Karpas-422 (cell line): ENCODE results near the gene ROR1. TPM values are rescaled to one million over a fixed set of nuclear protein-coding genes. Genes with fewer than 3 reads are reported as not detected.

ENCODE experiments used
- DNase-seq: peaks from one replicate; pipeline ENCODE4 v3.0.0-alpha.2; 2015
- H2AFZ ChIP-seq: fragments of 200-600 bp; sonication (generic); 2 replicates; pipeline ENCODE4 v1.6.1; 2014; ENCODE audit warnings: antibody characterized with exemption, low read length, mixed read lengths
- H3K27ac ChIP-seq: fragments of 200-600 bp; sonication (generic); 2 replicates; pipeline ENCODE4 v1.5.1; 2014; ENCODE audit warnings: mild to moderate bottlenecking, low read length, moderate library complexity
- H3K27me3 ChIP-seq: fragments of 200-600 bp; sonication (generic); 2 replicates; pipeline ENCODE4 v1.6.1; 2014; ENCODE audit warnings: low read length, mixed read lengths
- H3K36me3 ChIP-seq: fragments of 200-600 bp; sonication (generic); 2 replicates; pipeline ENCODE4 v1.6.1; 2014; ENCODE audit warnings: low read length, mixed read lengths; ENCODE audit not compliant: insufficient read depth
- H3K4me1 ChIP-seq: fragments of 200-600 bp; sonication (generic); 2 replicates; pipeline ENCODE4 v1.6.1; 2014; ENCODE audit warnings: mild to moderate bottlenecking, low read length, mixed read lengths
- H3K4me2 ChIP-seq: fragments of 200-600 bp; sonication (generic); 2 replicates; pipeline ENCODE4 v1.6.1; 2014; ENCODE audit warnings: low read length, low read depth, mild to moderate bottlenecking; ENCODE audit not compliant: poor library complexity, severe bottlenecking
- H3K4me3 ChIP-seq: fragments of 200-600 bp; sonication (generic); 2 replicates; pipeline ENCODE4 v1.5.1; 2014; ENCODE audit warnings: mild to moderate bottlenecking, antibody characterized with exemption, low read length, mixed read lengths
- H3K79me2 ChIP-seq: fragments of 200-600 bp; sonication (generic); 2 replicates; pipeline ENCODE4 v1.6.1; 2014; ENCODE audit warnings: mild to moderate bottlenecking, low read length, mixed read lengths
- H3K9ac ChIP-seq: fragments of 200-600 bp; sonication (generic); 2 replicates; pipeline ENCODE4 v1.6.0; 2014; ENCODE audit warnings: low read length
- H3K9me2 ChIP-seq: fragments of 200-600 bp; sonication (generic), shearing (Covaris generic); replicated peaks from 2 replicates; pipeline ENCODE4 v1.6.0; 2014; ENCODE audit warnings: mild to moderate bottlenecking, low read length, moderate library complexity; ENCODE audit not compliant: insufficient read depth
- H3K9me3 ChIP-seq: fragments of 300-700, 200-600 bp; sonication (generic); 2 replicates; pipeline ENCODE4 v1.6.1; 2014; ENCODE audit warnings: low read length, mixed read lengths
- H4K20me1 ChIP-seq: fragments of 200-600 bp; sonication (generic); 2 replicates; pipeline ENCODE4 v1.6.1; 2014; ENCODE audit warnings: mild to moderate bottlenecking, antibody characterized with exemption, low read length, low read depth; ENCODE audit not compliant: insufficient read depth
- total RNA-seq: library from RNA; depleted of rRNA; stranded (reverse); fragments of >200 nt; shearing (Covaris generic); gene quantifications from 2 replicates; pipeline ENCODE4 v1.2.3, GENCODE V29; 2014; ENCODE audit warnings: low replicate concordance

The ROR1 gene
- total RNA-seq, 1 experiment from 2014 or later, result not detected

DNA sequence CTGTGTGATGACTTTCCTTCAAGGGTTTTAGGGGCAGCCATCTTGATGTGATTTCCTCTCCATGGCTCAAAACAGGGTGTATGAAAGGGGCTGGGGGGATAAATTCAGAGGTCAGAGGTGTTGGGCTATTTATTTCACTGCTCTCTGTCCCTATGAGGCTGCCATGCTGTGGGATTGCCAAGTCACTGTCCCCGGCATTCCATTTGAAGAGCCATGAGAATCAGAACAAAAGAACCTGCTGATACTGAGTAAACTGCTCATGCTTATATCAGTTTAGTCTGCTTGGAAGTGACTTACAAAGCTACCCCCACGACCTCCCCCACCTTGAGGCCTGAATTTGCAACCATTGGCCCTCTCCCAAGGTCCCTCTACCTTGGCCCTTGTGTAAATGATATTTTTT is 357.3 kb downstream of the ROR1 start:
- H3K4me1 ChIP-seq, result no peaks in the 10 kb centered on the region
- no peak overlapping the region for H3K4me3 ChIP-seq
- H3K9me3 ChIP-seq, result no peaks in the 10 kb centered on the region
- H2AFZ ChIP-seq, result no peak overlapping the region
- H4K20me1 ChIP-seq, result no peaks in the 10 kb centered on the region
- no peaks in the 10 kb centered on the region for H3K79me2 ChIP-seq
- H3K9ac ChIP-seq, result no peak overlapping the region
- no peaks in the 10 kb centered on the region for H3K36me3 ChIP-seq
- no peaks in the 10 kb centered on the region for H3K27me3 ChIP-seq
- H3K4me2 ChIP-seq, result no peak overlapping the region
- H3K27ac ChIP-seq, result no peak overlapping the region
- no peak for DNase-seq
- H3K9me2 ChIP-seq, result no peaks in the 10 kb centered on the region

DNA sequence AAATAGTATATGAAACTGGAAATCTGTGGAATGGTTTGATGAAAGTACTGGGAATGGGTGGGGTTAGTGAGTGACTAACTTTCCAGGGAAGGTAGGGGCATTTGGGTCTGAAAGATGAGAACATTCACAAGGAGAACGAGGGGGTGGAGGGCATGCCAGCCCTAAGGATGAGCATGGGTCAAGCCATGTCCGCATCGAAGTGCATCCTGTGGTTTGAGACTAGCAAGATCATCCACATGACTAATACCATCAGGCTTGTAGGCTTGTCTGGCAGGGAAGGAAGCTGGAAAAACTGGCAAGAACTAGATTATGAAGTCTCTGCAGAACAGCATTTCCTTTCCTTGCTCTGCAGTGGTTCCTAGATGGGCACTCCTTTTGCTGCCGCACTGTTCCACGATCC is 359.2 kb downstream of the ROR1 start:
- no peak overlapping the region for H3K27ac ChIP-seq
- H3K36me3 ChIP-seq, result no peaks in the 10 kb centered on the region
- H3K9me3 ChIP-seq, result no peaks in the 10 kb centered on the region
- DNase-seq, result no peak
- H3K9me2 ChIP-seq, result no peaks in the 10 kb centered on the region
- no peak overlapping the region for H3K4me2 ChIP-seq
- H3K27me3 ChIP-seq, result no peaks in the 10 kb centered on the region
- H3K4me3 ChIP-seq, result no peak overlapping the region
- no peaks in the 10 kb centered on the region for H3K4me1 ChIP-seq
- no peak overlapping the region for H3K9ac ChIP-seq
- H4K20me1 ChIP-seq, result no peaks in the 10 kb centered on the region
- H2AFZ ChIP-seq, result no peak overlapping the region
- H3K79me2 ChIP-seq, result no peaks in the 10 kb centered on the region

DNA sequence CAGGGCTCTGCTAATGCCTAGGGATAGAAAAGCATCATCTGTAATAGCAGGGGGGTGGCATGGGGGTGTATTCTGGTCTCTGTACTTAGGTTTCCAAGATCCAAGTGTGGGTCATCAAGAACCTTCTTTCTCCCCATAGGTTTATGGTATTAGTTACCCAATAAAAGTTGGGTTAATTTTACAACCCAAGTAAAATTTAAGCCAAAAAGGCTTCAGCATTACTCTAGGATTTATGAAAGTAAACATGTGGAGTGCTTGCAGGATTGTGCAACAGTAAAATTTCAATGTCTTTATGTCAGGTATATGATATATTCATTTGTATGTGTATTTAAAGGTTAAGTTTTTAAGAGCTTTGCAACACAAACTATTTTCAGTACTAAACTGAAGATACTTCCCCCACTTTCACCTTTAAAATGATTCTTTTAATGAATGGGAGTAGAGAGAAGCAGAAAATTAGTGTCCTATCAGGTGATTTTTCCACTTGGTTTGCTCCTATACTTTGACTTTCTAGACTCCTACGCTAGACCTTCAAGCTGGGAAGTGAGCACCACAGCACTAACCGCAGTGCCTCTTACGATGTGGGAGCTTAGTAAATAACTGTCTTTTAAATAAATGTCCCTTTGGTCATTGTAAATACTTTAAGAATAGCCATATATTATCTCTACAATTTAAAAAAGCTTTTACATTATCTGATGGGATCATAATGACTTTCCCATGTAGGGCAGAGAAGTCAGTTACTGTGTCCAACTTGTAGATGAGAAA is 361.8 kb downstream of the ROR1 start:
- H3K9me2 ChIP-seq, result no peaks in the 10 kb centered on the region
- no peaks in the 10 kb centered on the region for H3K27me3 ChIP-seq
- no peak overlapping the region for H3K27ac ChIP-seq
- no peaks in the 10 kb centered on the region for H3K4me1 ChIP-seq
- H4K20me1 ChIP-seq, result no peaks in the 10 kb centered on the region
- H2AFZ ChIP-seq, result no peak overlapping the region
- no peaks in the 10 kb centered on the region for H3K79me2 ChIP-seq
- no peak overlapping the region for H3K4me3 ChIP-seq
- H3K4me2 ChIP-seq, result no peak overlapping the region
- no peaks in the 10 kb centered on the region for H3K36me3 ChIP-seq
- H3K9ac ChIP-seq, result no peak overlapping the region
- no peaks in the 10 kb centered on the region for H3K9me3 ChIP-seq
- DNase-seq, result no peak

DNA sequence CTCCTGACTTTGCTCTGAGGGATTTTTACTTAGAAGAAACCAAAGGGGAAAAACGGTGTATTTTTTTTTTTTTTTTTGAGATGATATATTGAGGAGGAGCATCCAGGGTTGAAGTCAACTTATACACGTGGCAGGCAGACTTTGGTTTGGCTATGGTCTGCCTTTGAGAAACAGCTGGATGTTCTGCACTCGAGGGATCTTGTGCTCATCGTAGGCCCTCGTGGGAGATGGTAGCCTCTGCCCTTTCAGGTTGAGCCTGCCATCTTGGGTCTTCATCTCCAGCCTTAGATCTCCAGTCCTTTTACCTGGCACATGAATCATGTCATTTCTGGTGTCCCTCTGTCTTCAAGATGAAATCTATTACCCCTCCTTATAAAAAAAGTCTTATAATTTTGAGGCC is 362.5 kb downstream of the ROR1 start:
- Histone ChIP-seq H3K9me3 (no peaks in the 10 kb centered on the region), H3K4me2 (no peak overlapping the region)

DNA sequence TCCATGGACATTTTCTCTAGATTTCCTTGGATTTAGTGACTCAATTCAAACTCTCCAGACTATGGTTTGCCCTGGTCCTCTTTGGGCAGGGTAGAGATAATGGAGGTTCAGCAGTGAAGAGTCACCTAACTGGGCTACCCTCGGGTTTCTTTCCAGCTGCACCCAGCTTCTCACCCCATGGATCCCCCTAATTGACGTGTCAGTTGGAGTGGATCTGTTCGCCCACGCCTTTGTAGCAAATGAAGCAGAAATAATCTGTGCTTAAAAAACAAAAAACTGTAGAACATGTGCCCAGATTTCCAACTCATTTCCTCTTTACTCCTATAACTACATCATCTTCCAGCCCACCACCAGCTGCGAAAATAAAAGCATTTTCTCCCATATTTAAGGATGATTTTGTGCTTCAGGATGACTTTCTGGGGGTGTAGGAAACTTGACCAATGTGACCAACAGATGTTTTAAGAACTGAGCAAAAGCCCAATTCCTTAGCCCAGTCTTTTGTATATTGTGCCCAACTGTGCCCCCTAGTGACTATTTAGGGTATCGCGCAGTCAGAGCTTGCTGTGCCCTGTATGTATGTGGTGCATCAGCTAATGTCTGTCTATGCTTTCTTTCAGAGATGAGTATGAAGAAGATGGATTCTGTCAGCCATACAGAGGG is 363.1 kb downstream of the ROR1 start:
- H3K27ac ChIP-seq, result no peak overlapping the region
- no peaks in the 10 kb centered on the region for H4K20me1 ChIP-seq
- H2AFZ ChIP-seq, result no peak overlapping the region
- no peaks in the 10 kb centered on the region for H3K79me2 ChIP-seq
- H3K9me3 ChIP-seq, result no peaks in the 10 kb centered on the region
- no peaks in the 10 kb centered on the region for H3K36me3 ChIP-seq
- H3K4me1 ChIP-seq, result no peaks in the 10 kb centered on the region
- no peak overlapping the region for H3K9ac ChIP-seq
- no peak overlapping the region for H3K4me2 ChIP-seq
- no peaks in the 10 kb centered on the region for H3K27me3 ChIP-seq
- no peaks in the 10 kb centered on the region for H3K9me2 ChIP-seq
- peak; percentile 87 for DNase-seq
- H3K4me3 ChIP-seq, result no peak overlapping the region

More for the DNA sequence above, 362.5 kb downstream of the ROR1 start:
- no peaks in the 10 kb centered on the region for H3K79me2 ChIP-seq
- H2AFZ ChIP-seq, result no peak overlapping the region
- no peaks in the 10 kb centered on the region for H4K20me1 ChIP-seq
- DNase-seq, result no peak
- no peak overlapping the region for H3K9ac ChIP-seq
- no peaks in the 10 kb centered on the region for H3K4me1 ChIP-seq
- H3K9me2 ChIP-seq, result no peaks in the 10 kb centered on the region
- H3K36me3 ChIP-seq, result no peaks in the 10 kb centered on the region
- H3K4me3 ChIP-seq, result no peak overlapping the region
- H3K27ac ChIP-seq, result no peak overlapping the region
- H3K27me3 ChIP-seq, result no peaks in the 10 kb centered on the region

DNA sequence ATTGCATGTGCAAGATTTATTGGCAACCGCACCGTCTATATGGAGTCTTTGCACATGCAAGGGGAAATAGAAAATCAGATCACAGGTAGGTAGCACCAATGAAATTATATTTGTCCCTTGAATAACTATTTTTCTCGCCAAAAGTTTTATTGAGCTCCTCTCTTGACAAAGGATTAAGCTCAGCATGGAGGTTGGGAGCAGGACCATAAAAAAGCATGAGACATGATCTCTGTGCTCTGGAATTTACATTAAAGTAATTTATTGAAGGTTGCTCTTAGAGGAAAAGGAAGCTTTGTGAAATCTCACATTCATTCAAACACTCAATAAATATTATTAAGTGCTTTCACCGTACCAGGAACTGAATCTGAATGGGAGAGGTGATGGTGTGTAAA is 363.6 kb downstream of the ROR1 start:
- H3K9me2 ChIP-seq, result no peaks in the 10 kb centered on the region
- H4K20me1 ChIP-seq, result no peaks in the 10 kb centered on the region
- H3K27me3 ChIP-seq, result no peaks in the 10 kb centered on the region
- no peaks in the 10 kb centered on the region for H3K79me2 ChIP-seq
- H3K4me2 ChIP-seq, result no peak overlapping the region
- no peak overlapping the region for H2AFZ ChIP-seq
- DNase-seq, result no peak
- no peaks in the 10 kb centered on the region for H3K9me3 ChIP-seq
- no peaks in the 10 kb centered on the region for H3K36me3 ChIP-seq
- H3K27ac ChIP-seq, result no peak overlapping the region
- H3K4me1 ChIP-seq, result no peaks in the 10 kb centered on the region
- H3K4me3 ChIP-seq, result no peak overlapping the region
- H3K9ac ChIP-seq, result no peak overlapping the region

DNA sequence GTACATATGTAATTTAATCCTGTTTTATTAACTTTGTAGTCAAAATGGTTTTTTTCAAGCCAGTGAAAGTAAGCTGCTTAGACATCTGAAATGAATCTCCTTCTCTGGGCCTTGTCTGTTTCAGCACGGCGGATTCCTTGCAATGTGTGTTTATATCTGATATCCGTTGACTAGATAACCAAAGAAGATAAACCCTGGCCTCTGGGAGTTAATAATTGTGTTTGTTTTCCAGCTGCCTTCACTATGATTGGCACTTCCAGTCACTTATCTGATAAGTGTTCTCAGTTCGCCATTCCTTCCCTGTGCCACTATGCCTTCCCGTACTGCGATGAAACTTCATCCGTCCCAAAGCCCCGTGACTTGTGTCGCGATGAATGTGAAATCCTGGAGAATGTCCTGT is 366.1 kb downstream of the ROR1 start:
- Histone ChIP-seq H3K9me3 (no peaks in the 10 kb centered on the region), H3K27ac (no peak overlapping the region), H2AFZ (no peak overlapping the region), H3K4me3 (no peak overlapping the region), H3K4me1 (no peaks in the 10 kb centered on the region), H3K9ac (no peak overlapping the region), H3K4me2 (no peak overlapping the region), H4K20me1 (no peaks in the 10 kb centered on the region), H3K79me2 (no peaks in the 10 kb centered on the region), H3K9me2 (no peaks in the 10 kb centered on the region), H3K36me3 (no peaks in the 10 kb centered on the region), H3K27me3 (no peaks in the 10 kb centered on the region)
- no peak for DNase-seq

DNA sequence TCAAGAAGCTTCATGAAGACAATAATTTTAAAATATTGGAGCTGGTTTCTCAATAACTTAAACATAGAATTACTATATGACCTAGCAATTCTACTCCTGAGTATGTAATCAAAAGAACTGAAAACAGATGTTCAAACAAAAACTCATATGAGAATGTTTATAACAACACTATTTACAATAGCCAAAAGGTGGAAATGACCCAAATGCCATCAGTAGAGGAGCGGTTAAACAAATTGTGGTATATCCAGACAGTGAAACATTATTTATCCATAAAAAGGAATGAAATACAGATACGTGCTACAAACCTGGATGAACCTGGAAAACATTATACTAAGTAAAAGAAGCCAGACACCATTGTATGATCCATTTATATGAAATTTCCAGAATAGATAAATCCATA is 366.8 kb downstream of the ROR1 start:
- no peak overlapping the region for H3K9ac ChIP-seq
- no peaks in the 10 kb centered on the region for H3K9me3 ChIP-seq
- DNase-seq, result no peak
- no peaks in the 10 kb centered on the region for H3K9me2 ChIP-seq
- H3K79me2 ChIP-seq, result no peaks in the 10 kb centered on the region
- H3K4me3 ChIP-seq, result no peak overlapping the region
- H3K4me2 ChIP-seq, result no peak overlapping the region
- H2AFZ ChIP-seq, result no peak overlapping the region
- H3K27ac ChIP-seq, result no peak overlapping the region
- no peaks in the 10 kb centered on the region for H3K36me3 ChIP-seq
- no peaks in the 10 kb centered on the region for H3K27me3 ChIP-seq
- no peaks in the 10 kb centered on the region for H3K4me1 ChIP-seq
- no peaks in the 10 kb centered on the region for H4K20me1 ChIP-seq
